ENCODE data around the gene EGFL7. TPM values are rescaled to one million over a fixed set of nuclear protein-coding genes. Genes with fewer than 3 reads are reported as not detected.

EGFL7 gene
- total RNA-seq, 1 donor from 2014 or later: 0.80 TPM

DNA sequence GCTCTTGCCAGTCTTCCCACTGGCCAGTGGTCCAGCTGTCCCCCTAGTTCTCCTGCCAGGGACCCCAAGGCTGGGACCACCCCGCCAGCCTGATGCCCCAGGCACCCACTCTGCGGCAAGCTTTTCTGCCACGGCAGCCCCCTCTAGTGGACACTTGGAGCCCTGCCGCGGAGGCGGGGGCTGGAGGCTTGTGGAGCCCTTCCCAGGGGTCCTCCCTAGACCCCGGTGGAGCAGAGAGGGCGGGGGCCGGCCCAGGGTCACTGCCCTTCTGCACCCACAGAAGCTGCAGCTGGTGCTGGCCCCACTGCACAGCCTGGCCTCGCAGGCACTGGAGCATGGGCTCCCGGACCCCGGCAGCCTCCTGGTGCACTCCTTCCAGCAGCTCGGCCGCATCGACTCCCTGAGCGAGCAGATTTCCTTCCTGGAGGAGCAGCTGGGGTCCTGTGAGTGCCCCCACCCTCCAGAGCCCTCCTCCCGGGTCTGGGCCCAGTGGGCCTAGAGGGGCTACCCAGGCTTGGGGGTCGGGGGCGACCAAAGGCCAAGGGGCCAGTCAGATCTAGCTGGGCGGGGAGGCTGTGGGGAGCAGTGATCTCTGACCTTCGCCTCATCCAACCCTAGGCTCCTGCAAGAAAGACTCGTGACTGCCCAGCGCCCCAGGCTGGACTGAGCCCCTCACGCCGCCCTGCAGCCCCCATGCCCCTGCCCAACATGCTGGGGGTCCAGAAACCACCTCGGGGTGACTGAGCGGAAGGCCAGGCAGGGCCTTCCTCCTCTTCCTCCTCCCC is 9.1 kb downstream of the EGFL7 start:
- intact Hi-C loops (cut with micrococcal nuclease): no loop called here

DNA sequence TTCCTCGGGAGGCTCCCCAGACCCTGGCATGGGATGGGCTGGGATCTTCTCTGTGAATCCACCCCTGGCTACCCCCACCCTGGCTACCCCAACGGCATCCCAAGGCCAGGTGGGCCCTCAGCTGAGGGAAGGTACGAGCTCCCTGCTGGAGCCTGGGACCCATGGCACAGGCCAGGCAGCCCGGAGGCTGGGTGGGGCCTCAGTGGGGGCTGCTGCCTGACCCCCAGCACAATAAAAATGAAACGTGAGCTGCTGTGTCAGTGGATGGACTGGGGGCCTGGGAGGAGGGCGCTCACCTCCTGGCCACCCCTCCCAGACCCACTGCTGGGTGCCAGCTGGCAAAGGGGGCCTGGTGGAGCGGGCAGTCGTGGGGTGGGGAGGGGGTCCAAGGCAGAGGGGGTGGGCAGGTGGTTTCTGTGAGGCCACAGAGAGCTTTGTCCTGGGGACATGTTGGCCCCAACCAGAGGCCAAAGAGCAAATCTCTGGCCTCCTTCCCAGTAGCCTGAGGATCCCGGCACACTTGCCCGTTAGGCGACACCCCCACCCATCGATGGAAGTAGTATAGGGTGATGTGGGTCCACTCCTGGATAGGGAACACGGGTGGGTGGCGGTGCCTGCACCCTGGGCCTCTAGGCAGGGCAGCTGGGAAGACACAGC is 9.8 kb downstream of the EGFL7 start:
- intact Hi-C loops (cut with micrococcal nuclease): no loop called here

DNA sequence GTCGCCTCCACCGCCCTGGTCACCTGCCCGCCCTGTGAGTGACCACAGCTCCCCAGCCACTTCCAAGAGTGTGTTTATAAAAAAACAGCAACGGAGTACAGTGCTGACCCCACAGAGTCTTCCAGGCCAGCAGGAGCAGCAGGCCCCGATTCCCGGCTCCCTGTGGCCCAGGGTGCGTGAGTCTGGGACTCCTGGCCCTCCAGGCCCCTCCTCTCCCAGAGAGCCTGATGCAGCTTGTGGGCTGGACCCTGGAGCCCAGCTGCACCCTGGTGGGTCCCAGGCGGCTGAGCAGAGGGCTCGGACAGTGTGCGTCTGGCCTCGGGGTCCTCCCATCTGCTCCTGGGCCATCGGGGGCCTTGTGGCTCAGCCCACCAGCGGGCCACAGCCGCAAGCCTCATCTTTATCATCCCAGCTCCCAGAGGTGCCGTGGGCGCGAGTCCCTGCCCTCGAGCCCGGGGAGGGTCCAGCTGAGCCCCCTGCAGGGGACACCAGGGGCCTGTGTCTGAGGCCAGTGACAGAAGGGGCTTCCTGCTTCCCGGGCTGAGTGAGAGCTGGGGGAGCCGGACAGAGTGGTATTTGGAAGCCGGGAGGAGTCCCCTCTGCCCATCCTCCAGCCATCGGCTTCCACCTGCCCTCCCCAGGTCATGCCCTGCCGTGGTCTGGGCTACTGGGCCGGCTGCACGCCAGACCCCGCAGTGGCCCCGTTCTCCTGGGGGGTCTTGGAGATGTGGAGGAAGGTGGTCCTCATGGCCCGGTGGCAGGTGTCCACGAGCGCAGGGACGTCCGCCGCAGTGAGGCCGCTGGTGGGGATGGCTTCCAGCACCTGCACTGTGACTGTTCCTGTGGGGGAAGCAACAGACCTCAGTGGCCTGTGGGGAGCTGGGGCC is 10.6 kb downstream of the EGFL7 start:
- intact Hi-C loops (cut with micrococcal nuclease): no loop called here

DNA sequence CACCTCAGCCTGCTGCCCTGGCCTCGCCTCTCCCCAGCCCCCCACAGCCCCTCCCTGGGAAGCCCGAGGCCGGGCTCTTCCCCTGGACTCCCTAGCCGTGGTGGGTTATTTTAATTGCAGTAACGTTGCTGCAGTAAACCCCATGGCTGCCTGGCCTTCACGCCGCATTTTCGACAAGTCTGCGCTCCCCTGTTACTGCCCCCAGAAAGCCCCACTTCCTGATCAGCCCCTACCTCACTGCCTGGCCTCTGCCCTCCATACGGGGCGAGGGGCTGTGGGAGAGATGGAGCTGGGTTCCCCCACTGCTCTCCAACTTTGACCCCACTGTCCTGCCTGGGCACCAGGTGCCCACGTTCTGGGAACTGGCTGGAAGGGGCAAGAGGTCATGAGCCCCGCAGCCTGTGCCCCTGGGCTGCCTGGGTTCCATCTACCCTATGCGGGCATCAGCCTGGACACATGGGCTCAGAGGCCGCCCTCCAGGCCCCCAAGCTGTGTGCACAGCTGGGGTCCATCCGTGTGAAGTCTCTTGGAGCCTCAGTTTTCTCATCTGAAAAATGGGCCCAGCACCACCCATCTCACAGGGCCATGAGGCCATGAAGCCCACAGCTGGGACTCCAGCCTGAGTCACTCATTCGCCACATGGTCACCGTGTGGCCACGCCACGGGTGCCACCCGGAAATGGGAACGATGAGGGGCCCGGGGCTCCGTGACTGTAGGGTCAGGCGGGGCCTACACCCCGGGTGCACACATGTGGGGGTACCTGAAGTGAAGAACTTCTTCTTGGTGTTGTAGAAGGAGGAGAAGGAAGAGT is 11.5 kb downstream of the EGFL7 start:
- intact Hi-C loops (cut with micrococcal nuclease): no loop called here

DNA sequence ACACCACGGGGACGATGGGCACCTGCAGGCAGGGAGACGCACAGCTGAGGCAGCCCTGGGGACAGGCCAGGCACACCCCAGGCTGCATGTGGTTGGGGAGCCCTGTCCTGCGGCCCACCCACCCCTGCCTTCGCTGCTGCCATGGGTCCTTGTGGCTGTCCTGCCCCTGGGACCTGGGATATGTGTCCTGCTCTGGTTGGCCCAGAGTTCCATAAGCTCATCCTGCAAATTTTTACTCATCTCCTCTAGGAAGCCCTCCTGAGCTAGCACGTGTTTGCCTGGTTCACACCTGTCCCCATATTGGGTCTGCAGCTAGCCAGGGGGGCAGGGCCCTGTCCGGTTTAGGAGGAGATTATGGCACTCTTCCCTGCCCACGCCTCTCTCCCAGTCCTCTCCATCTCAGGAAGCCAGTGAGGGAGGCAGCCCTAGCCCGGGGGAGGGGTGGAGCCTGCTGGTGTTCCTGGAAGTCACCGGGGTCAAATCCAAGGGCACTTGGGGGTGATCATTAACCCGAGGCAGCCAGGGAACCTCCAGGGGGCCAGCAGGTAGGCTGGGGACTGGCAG is 12.2 kb downstream of the EGFL7 start:
- intact Hi-C loops (cut with micrococcal nuclease): no loop called here

DNA sequence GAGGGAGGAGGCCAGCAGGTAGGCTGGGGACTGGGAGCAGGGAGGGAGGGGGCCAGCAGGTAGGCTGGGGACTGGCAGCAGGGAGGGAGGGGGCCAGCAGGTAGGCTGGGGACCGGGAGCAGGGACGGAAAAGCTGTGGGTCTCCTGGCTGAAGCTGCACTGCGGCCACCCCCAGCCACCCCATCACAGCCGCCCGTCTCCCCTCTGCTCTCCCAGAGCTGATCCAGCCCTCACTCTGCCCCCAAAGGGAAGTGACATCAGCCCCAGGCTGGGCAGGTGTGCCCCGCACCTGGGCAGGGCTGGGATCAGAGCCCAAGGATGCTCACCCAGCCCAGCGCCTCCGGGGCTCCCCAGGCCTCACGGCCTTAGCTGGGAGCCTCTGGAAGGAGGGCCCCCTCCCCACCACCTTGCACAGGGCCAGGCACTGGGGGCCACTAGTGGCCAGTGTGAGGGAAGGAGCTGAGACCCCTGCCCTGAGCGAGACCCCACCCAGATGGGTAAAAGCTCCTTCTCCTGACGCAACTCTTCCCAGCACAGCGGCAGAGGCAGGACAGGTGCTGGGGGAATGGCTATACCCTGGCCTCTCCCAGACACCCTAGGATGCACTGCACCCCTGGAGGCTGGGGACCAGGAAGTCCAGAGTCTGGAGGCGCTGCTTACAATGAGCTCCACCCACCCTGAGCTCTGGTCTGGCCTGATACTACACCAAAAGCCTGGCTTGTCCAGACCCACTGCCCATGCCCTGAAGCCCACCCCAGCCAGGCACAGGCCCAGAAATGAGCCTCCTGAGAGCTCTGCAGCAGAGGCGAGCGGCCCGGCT is 13.0 kb downstream of the EGFL7 start:
- intact Hi-C loops (cut with micrococcal nuclease): no loop called here

DNA sequence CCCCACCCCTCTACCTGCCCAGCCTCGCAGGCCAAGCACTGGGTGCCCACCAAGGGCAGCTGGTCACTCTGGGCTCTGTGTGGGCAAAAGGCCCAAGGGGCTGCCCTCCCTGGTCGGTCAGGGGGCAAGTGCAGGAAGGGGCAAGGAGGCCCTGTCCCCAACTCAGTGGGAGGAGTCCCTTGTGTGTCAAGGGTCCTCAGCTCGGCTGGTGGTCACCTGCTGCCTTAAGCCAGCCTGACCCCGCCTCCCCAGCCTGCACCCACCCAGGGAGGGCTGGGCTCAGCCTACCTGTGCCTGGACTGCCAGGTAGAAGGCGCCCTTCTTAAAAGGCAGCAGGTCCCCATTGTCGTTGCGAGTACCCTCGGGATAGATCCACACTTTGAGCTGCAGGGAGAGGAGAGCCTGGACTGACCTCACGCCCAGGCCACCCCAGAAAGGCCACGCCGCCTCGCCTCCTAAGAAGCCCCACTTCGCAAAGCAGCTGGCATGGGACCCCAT is 13.6 kb downstream of the EGFL7 start:
- intact Hi-C loops (cut with micrococcal nuclease): no loop called here

DNA sequence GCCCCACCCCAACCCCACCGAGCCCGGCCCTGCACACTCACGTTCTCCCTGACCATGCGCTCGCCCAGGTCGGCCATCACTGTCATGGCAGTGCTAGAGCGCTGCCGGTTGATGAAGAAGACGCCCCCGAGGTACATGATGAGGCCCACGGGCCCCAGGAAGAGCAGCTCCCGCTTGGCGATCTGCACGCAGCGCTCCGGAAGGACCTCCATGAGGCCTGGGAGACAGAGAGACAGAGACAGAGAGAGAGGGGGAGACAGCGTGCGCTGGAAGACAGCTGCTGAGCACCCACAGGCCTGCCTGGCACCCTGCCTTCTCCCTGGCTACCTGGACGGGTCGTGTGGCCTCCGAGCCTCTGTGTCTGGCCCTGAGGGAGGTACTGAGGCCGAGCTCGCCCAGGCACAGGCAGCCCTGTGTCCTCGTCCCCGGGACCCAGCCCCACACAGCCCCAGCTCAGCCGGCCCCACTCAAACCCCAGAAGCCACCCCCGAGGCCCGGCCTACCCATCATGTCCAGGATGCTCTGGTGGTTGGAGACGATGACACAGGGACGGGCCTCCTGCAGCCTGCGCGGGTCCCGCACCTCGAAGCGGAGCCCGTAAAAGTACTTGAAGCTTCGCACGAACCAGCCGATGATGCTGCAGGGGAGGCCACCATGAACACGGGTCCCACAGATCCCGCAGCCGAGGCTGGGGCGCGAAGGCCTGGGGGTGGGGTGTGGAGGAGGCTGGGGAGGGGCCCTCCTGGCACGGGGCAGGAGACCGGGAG is 14.4 kb downstream of the EGFL7 start:
- intact Hi-C loops (cut with micrococcal nuclease): no loop called here

DNA sequence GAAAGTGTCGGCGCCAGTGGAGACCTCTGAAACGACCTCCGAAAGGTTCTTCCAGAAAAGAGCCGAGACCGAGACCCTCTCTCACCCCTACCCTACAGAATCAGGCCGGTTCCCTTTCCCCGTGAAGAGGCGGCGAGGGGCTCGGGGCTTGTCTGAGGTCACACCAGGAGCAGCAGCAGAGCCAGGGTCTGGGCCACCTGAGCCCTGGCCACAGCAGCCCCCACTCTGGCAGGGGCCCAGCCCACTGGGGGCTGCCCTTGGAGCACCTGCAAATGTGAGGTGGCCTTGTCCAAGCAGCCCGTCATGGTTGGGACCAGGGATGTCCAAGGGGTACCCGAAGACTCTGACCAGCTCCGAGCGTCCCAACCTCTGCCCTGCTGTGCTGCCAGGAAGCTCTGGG is 15.3 kb downstream of the EGFL7 start:
- intact Hi-C loops (cut with micrococcal nuclease): no loop called here

DNA sequence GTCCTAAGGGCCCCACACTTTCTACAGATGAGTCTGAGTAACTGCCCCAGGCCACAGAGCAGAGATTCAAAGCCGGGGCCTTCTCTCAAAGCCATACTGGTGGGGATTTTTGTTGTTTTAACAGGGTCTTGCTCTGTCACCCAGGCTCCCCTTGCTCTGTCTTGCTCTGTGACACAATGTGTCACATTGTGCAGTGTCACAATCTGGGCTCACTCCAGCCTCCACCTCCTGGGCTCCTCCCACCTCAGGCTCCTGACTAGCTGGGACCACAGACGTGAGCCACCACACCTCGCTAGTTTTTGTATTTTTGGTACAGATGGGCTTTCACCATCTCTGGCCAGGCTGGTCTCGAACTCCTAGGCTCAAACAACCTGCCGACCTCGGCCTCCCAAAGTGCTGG is 15.9 kb downstream of the EGFL7 start:
- intact Hi-C loops (cut with micrococcal nuclease): no loop called here

DNA sequence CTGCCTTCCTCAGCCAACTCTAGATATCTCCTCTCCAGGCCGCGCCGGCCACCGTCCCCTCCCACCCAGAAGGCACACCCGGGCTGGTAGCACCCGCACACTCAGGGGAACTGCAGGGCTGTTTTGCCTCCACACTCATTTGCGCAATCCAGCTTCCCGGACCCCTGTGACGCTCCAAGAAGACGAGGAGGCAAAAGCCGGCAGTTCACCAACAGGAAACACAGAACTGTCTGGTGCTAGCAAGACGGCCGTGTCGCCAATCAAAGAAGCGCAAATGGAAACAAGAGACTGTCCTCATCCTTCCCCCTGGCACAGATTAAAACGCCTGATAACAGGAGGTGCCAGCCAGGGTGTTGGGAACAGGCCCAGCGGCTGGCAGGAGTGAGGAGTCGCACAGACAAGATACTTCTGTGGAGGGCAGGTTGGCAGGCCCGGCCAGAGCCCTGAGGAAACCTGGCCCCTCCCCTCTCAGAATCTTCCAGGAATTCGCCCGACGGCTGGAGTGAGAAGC is 16.8 kb downstream of the EGFL7 start:
- intact Hi-C loops (cut with micrococcal nuclease): no loop called here

DNA sequence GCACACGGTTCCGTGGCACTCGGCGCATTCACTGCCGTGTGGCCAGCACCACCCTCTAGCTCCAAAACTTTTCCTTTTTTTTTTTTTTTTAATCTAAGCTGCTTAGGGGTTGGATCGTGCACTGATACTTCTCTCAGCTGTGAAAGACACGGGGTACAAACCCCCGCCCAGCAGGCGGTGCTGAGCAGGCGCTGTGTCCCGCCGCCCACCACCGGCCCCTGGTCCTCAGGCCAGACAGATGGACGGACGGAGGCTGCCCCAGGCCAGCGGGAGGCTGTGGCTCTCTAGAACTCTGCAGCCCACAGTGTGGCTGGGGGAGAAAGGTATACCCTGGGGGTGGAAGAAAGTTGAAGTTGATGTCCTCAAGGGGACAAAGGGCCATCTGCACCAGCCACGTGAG is 18.3 kb downstream of the EGFL7 start:
- intact Hi-C loops (cut with micrococcal nuclease): no loop called here

DNA sequence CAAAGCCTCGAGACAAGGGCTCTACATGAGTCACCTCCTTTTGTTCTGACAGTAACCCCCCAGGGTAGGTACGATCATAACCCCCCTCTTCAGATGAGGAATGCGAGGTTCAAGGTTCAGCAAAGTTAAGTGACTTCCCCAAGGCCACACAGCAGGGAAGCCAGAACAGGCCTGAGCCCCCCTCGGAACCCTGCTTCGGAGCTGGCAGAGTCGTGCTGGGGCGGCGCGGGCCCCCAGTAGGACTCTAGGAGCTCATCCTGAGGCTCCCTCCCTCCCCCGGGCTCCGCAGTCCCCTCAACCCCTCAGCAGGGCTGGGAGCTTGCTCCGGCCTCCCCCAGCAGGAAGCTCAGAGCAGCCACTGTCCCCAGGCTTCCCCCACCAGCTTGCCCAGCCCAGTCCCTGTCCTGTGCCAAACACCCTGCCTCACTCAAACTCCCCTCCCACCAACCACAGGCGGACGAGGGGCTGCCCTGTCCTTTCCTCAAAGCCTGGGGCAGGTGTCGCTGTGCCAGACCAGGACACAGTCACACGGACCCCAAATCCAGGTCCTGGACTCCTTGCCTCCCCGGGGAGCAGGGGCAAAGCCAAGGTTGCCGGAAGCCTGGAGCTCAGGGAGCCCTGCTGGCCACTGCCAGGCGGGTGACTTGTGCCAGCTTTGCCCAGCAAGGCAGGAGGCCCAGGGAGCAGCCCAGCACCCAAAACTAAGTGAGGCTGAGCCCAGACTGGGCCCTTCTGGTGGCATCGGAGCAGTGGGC is 19.4 kb downstream of the EGFL7 start:
- intact Hi-C loops (cut with micrococcal nuclease): no loop called here

DNA sequence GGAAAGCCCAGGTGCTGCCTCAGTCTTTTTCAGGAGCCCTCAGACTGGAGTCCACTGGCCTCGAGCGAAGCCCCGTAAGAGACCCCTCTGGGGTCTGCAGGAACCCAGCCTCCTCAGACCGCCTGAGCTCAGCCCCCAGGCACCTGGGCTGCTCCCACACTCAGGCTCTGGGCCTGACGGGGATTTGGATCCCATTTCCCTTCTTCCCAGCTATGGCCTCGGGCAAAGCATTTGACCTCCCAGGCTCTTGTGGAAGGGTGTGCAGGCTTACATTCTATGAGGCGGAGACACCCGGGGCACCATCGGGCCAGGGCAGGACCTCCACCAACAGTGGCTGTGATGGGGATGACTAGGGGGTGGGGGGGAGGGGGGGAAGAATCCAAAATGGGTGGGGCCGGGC is 20.0 kb downstream of the EGFL7 start:
- intact Hi-C loops (cut with micrococcal nuclease): no loop called here

DNA sequence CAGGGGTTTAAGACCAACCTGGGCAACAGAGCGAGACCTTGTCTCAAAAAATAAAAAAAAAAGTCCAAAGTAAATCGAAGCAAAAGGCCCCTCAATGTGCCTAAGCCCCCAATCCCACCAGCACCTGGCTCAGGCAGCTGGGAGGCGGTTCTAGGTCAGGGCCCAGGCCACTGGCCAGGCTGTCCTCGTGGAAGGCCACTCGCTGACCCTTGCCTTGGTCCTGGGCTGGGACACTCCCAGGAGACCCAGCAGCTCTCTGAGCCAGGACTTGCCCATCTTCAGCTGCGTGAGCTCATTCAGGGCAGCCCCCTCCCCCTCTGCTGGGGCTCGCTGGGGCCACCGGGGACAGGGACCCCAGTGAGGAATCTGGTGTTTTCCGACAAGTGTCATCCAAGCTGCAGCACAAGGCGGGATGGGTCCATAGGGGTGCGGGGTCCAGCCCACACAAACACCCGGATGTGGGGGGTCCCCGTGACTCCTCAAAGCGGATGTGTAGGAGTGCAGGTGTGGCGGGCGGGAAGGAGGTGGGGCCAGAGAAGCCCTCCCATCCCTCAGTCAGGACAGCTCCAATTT is 20.5 kb downstream of the EGFL7 start:
- intact Hi-C loops (cut with micrococcal nuclease): no loop called here

DNA sequence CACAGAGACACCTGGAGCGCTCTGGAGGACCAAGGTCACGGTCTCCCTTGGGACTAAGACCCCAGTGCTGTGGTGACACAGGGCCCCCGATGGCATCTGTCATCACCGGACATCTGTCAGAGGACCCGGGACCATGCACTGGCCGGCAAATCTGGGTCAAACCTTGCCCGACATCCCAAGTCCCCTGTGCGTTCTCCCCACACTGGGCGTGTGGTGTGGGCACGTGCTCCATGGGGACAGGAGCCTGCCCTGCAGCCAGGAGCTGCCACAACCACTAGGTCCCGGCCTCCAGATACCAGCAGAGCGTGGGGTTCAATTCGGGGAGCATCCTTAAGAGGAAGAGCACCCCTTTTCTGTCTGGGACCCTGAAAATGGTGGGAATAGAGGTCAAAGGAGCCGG is 21.0 kb downstream of the EGFL7 start:
- intact Hi-C loops (cut with micrococcal nuclease): no loop called here

DNA sequence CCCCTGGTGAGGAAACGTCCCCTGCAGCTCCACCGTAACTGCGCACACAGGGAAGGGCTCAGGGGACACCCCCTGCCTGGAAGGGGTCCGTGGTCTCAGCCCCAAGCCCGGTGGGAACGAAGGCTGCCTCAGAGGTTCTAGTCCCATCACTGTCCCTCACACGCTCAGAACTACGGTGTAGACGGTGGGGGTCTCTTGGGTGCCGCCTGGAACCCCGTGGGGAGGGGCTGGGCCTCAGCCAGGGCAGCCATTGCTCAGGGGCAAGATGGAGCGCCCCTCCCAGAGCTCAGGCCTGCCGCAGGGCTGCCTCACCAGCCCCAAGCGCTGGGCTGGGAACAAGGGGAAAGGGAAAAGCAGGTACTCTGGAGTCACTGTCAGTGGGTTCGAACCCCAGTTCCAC is 21.6 kb downstream of the EGFL7 start:
- intact Hi-C loops (cut with micrococcal nuclease): no loop called here

DNA sequence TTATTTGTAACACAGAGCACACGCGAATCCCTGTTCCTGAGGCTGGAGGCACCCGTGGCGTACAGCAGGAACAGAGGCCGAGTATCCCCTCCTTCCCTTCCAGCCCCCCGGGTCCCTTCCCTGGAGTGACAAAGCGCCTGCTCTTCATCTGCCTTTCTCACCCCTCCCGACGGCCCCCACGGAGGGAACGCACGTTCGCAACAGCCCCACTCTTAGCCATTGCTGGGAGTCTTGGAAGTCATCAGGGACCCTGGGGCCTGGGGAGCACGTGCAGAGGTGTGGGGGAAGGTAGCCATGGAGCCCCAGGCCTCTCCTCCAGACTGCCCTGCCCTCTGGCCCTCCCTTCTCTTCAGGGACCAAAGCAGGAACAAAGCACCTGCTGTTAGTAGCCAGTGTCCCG is 22.1 kb downstream of the EGFL7 start:
- intact Hi-C loops (cut with micrococcal nuclease): no loop called here
